GM18873 (cell line): ENCODE data around the gene MXD4.
"Not testable (repeated sequence)": the region's sequence is repeated elsewhere in the genome, so short reads cannot be mapped to it uniquely, and the experiment has no call there.

Experiments
- ATAC-seq: cut with Tn5 transposase; IDR thresholded peaks from one replicate; pipeline ENCODE4 v1.9.1; 2021; ENCODE audit warnings: mild to moderate bottlenecking, moderate library complexity, moderate number of reproducible peaks; ENCODE audit not compliant: unreplicated experiment, low FRiP score

Gene MXD4

DNA sequence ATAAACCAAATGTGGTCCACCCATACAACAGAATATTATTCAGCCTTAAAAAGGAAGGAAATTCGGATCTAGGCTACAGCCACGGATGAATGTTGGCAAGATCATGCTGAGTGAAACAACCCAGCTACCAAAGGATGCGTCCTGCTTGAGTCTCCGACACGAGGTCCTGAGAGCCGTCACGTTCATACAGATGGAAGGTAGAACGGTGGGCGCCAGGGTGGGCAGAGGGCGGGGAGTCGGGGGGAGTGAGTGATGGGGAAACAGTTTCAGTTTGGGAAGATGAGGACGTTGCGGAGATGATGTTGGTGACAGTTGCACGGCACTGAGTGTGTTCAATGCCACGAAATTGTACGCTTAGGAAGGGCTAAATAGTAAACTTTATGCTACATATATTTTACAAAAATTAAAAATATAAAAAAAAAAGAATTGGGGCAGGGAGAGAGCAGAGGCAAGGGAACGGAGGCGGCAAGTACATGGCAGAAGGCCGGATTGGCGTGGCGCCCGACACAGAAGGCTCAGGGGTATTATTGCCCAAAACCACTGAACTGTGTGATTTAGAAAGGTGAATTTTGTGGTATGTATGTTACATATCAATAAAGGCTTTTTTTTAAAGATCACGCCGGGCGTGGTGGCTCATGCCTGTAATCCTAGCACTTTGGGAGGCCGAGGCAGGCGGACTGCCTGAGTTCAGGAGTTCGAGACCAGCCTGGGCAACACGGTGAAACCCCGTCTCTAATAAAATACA is 14.8 kb upstream of the MXD4 start:
- no peak for ATAC-seq

DNA sequence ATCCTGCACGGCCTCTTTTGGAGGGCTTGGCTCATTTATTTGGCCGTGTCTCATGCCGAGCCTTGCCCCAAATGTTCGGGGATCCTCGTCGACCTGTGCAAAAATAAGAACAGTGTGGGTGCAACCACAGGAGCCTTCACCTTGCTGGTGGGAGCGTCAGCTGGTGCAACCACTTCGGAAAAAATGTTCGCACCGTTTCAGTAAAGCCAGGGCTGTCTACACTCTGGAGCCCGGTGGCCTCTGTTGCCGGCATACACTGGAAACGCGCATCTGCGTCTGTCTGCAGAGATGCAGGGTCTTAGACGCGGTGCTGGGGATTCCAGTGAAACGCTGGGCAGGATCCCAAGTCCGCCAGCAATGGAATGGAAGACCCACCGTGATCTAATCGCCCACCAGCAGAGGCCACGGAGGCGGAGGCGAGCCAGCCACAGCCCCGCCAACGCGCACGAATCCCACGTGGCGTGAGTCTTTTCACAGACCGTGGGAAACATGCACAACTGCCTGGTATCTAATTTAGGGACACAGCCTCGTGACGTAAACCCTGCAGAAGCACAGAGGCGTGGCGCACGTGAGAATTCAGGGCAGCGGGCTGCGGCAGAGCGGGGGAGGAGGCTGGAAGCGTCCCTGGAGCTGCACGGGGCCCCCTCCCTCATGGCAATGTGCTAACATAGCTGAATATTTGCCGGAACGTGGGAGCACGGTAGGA is 13.8 kb upstream of the MXD4 start:
- ATAC-seq = no peak

DNA sequence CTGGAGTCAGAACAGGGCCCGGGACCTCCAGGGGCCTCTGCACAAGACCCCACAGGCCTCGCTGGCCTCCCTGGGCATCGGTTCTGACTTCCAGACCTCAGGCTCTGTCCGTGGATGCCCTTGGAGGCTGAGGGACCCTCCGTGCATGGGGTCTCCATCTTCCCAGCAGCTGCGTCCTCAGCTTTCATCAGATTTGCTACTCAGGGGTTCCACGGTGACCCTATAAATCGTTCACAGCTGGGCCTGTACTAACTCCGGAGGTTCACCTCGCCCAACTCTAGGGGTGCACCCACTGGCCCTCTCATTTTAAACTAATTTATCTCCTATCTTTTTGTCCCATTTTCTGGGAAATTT is 13.1 kb upstream of the MXD4 start:
- not testable (repeated sequence) for ATAC-seq

DNA sequence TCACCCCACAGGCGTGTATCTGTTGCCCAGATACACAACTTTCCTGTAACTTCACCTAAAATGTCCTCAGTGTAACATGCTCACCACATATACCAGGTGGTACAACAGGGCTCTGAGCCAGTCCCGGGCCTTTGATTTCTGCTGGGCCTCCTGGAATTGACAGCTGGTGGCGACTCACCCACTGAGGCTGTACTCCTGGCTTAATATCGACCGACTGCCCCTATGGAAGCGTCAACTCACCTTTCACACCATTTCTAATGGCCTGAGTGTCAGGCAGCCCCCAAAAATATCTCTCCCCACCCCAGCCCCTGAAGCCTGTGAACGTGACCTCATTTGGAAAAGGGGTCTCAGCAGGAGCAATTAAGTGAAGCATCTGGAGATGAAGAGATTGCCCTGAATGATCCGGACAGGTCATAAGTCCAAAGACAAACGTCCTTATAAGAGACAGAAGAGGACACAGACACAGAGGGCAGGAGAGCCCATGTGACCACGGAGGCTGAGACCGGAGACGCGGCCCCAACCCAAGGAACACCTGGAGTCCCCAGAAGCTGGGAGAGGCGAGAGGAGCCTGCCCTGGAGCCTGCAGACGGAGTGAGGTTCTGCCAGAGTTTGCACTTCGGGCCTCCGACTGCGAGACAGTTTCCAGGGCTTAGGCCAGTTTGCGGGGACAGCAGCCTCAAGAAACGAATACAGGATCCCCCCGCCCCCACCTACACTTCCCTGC is 12.6 kb upstream of the MXD4 start:
- no peak for ATAC-seq

DNA sequence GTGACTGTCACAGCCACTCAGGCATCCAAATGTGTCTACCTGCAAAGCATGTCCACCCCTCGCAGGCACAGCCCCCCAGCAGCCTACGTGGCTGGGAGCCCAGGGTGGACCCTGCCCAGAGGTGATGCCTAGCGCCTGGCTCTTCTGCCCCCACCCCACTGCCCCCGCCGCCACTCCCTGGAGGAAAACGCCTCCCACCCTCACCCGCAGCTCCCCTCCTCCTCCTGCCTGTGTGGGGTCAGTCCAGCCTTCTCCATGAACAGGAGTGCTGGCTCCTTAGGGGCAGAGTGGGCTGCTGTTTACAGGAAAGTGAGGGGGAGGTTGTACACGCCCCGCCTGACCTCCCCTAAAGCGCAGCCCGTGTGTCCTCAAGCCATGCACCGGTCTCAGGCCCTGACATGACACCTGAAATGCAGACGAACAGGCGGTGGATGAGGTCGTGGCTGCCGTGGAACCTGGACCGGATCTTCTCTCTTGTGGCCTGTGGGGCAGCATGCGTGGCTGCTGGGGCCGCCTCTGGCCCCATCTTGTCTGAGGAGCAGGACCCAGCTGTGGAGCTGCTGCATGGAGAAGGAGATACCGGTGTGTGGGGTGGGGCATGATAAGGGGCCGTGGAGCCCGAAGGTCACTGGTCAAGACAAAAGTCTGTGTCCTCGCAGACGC is 11.9 kb upstream of the MXD4 start:
- no peak for ATAC-seq

DNA sequence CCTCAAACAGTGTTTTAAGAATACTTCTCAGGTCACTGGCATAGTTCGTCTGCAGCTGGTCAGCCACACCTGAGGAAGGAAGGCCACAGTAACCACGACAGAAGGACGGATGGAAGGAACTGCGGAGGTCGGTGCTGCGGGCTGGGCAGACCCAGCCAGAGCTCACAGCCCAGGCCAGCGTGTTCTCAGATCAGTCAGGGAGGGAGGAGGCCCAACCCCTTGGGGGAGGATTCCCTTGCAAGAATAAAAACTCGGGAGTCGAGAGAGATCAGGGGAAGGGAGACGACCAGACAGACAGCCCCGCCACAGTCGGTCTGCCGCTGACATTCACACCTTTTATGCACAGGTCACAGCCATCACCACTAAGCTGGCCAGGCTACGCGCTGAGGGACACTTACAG is 11.3 kb upstream of the MXD4 start:
- no peak for ATAC-seq

DNA sequence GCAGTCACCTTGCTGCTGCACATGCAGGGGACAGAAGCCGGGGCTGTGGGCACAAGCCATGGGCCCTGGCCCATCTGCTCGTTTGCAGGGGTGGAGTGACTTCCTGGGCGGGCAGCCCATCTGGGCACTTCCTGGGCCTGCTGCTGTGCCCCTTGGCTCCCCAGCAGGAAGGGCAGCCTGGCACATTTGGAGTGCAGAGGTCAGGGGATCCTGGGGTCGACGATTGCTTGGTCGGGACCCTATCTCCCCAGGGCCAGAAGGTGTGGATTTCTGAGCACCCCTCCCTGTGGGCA is 10.9 kb upstream of the MXD4 start:
- ATAC-seq = no peak

DNA sequence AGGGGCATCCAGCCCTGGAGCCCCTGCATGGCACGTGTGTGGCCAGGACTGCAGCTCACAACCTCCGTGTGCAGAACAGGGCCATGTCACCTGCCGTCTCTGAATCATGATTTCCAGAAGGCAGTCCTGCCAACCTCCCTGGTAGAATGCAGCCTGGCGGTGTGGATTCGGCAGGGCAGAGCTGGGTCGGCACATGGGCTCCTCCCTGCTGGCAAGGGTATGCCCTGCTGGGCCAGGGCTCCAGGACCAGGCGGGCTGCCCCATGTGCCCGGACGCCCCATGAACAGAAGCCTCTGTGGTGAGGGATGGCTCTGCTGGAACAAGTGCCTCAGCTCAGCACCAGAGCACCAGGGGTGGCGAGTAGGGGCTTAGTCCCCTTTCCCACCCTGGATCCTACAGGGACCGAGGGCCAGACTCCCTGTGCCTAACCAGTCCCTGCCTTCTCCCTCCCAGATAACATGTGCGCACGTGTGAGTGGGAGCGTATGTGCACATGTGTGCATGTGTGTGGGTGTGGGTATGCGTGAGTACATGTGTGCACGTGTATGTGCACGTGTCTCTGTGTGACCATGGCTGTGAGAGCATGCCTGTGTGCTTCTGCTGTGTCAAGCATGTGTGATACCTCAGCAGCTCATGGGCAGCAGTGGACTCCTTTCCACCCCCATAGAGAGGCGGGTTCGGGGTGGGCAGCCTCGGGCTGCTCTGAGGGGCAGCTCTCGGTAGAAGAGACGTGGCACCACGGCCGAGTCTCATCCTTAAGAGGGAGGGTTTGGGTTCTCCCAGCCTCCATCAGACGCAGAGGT is 10.3 kb upstream of the MXD4 start:
- ATAC-seq = no peak

DNA sequence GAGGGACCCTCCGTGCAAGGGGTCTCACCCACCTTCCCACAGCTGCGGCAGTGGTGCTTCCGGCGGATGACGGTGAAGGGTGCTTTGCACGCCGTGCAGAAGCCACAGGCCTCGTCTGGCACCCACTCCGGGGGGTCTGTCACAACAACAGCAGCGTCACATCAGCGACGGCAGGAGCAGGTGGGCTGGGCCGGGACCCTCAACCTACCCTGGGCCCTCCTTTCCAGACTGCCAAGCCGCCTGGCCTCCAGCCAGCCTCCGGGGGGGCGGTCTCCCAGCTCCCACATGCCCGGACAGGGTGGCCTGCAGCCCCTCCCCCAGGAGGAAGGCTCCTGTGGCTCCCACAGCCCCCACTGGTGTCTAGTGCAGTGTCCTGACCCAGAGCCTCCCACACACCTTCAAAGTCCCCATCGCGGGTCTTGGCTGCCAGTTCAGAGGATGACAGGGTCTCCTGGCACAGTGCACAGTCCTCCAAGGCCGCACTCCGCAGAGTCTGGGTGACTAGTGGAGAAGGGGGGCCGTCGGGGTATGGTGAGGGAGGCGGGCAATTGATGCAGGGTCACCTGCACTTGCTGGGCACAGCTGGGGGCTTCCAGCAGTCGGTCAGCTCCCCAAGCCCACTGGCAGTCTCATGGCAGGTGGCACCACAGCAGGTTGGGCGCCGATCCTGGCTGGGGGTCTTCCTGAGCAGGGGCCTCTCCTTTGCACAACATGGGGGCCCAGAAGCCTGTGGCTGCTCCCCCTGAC is 9.5 kb upstream of the MXD4 start:
- no peak for ATAC-seq

DNA sequence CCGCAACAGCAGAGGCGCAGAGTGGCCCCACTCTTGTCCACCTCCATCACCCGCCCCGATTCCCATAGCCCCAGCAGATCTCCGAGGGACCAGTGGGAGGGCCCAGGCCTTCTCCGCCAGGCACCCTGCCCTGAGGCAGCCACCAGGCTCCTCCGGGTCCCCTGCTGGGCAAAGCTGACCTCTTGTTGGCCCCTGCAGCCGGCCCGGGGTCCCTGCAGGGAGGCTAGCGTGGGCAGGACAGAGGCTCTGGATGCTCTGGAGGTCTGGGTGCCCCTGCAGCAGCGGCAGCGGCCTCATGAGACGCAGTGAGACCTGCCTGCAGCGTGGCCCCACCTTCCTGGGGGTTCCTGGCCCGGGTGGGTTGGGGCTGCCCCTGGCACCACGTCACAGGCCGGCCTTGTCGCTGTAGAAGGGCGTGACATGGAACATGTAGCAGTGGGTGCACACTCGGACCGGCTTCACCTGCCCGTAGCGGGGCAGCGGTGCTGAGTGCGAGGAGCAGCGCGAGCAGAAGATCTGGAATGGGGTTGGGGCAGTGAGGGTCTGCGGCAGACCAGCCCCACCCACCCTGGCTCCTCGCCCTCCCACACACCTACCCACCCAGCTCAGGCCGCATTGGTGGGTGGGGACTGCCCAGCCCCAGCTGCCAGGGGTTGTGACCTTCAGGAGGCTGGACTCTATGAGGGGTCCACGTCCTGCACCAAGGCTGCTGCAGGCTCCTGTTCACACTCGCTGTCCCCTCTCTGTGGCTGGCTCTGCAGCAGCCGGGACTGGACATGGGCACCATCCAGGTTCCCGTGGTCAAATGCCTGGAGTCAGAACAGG is 8.6 kb upstream of the MXD4 start:
- no peak for ATAC-seq

DNA sequence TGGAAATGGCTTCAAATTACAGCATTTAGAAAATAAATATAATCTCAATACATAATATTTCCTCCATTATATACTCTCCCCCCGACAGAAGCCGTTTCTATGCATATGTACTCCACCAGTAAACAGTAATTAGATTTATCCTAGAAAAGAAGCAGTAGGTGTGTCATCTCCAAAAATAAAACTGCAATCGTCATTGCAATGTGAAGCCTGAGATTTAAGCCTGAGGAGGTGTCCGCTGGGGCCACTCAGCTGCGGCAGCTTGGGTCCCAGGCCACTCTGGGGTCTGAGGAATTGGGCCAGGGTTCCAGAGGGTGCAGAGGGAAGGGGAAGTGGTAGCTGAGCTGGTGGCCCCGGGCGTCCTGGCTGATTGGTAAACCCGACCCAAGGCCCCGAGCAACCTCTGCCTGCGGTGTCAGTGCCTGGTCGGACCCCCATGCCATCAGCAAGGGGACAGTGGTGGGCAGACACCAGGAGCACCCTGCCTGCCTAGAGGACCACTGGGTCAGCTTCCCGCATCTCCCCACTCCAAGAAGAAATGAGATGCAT is 7.8 kb upstream of the MXD4 start:
- no peak for ATAC-seq

DNA sequence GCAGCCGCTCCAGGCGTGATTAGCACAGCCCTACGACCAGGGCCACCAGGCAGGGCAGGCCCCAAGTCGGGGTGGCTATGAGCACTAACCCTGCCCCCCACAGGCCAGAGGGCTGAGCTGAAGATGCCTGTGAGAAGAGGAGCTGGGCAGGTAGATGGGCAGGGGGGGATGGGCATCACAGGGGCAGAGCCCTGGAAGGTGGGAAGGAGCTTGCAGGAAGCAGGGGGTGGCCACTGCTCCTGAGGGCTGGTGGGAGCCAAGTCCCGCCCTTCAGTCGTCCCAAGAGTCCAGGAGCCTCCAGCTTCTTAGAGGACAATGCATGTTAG is 7.3 kb upstream of the MXD4 start:
- ATAC-seq = no peak

DNA sequence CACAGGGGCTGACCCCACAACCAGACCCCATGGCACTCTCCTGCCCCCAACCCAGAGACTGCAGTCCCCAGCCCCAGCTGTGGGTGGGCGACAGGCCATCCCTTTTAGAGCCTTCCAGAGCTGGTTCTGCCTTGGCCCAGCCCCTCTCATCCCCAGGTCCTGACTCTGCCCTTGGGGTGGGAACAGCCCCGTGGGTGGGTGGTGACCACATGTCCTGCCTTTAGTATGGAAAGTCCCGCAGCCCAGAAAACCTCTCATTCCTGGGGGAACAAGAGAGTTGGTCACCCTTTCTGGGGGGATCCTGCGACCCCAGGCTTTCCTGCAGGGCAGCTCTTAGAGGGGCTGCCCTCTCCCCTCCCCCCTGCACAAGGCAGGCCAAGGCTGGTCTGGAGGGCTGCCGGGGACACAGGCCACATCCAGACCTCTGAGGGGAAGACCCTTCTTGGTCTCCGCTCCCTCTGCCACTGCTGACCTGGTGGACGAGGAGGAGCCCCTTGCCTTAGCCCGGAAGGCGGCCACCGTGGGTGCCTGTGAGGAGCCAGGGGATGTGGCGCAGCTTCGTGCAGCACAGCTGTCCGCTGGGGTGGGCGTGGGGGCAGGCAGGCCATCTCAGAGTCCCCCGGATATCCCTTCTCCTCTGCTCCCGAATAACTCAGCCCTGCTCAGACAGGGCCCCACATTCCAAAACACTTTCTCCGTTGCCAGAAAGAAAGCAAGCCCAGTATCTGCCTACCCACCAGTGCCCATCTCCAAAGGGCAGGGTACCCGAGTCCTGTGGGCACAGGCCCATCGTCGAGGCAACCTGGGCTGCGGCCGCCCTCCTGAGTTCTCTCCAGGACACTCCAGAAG is 6.7 kb upstream of the MXD4 start:
- ATAC-seq = no peak

DNA sequence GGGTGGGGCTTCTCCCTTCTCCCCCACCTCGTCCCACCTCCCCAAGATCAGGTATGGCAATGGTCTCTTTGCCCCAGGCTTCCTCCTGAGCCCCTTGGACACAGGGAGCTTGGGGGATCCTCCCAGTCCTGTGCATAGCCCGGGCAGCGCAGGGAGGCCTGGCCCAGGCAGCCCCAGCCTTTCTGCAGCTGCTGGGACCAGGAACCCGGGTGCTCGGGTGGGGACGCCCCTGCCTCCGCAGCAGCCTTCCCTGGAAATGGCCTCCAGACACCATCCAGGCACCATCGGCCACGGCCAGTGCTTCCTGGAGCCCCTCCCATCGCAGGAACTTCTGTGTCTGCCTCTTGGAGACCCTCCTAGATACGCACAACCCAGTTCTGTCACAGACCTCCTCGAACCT is 5.9 kb upstream of the MXD4 start:
- ATAC-seq = no peak

DNA sequence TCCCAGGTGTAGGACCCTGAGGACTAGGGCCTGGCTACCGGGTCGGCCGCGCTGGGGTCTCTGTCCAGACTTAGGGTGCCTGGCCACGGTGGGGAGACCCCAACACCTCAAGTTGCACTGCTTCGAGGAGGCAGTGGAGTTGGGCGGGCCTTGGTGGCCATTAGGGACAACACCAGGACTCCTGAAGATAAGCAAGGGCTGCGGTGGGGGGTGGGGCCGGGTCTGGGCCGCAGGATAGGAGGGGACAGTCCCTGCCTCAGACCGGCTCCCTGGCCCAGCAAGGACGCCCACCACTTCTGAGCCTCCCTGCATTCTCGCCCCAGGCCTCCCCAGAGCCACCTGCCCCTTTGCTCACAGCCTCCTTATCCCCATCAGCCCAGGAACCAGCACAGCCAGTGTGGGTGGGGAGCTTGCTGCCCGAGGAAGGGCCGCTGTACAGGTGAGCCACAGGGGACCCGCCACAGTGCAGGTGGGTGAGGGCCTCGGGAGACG is 5.5 kb upstream of the MXD4 start:
- no peak for ATAC-seq

DNA sequence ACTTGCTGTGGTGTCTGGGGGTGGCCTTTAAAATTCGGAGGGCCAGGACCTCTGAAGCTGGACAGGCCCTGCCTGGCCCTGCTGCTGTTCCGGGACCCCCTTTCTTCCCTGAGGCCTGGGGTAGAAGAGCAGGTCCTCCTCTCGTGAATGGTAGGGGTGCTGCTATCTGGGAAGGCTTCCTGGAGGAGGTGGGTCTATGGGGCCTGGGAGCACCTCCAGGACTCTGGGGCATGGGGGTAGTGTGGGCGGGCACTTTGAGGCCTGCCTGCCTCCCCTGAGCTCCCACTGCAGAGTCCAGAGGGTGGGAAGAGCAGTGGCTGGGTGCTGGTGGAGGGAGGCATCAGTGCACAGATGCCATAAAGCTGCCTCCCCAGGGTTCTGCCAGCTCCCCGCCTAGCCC is 4.9 kb upstream of the MXD4 start:
- ATAC-seq = no peak

DNA sequence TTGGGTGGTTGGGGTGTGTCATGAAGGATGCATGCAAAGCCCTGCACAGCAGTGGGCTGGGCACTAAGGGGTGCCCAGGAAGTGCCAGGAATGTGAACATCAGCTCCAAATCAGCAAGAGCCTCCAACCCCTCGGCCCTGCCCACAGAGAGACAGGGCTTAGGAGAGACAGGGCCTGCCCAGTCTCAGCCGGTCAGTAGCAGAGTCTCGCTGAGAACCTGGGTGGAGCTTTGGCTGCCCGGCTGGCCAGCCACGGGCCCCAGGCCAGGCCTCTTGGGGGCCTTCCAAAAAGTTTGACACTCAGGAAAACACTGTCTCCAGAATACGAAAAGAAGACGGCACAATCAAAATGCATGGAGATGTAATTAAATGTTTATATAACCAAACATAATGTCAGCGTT is 4.3 kb upstream of the MXD4 start:
- no peak for ATAC-seq
